ENCODE measurements around the gene IL22RA2.

The IL22RA2 gene

GRCh38 chr6:137097057-137097456 is 76.4 kb downstream of the IL22RA2 start:
- no peak for DNase-seq (ENCODE audit: low read depth in 2 of 2)

- DNase-seq (ENCODE audit: low read depth in 2 of 2), result no peak
Observed at GRCh38 chr6:137095651-137096238, 77.7 kb downstream of the IL22RA2 start.

- DNase-seq (ENCODE audit: low read depth in 2 of 2), result no peak
Observed at GRCh38 chr6:137095093-137095492, 78.4 kb downstream of the IL22RA2 start.

- peak; percentile 19 to 23 for DNase-seq (ENCODE audit: low read depth in 2 of 2)
Observed at GRCh38 chr6:137094411-137095008, 78.9 kb downstream of the IL22RA2 start.
